MM.1S (cell line): Measurements from ENCODE around the gene CREM.

ENCODE experiments used
- DNase-seq: peaks from one replicate; pipeline ENCODE4 v3.0.0-alpha.2; 2015
- H2AFZ ChIP-seq: fragments of 300-600 bp; sonication (generic); 2 replicates; pipeline ENCODE4 v1.6.0; 2016; ENCODE audit warnings: antibody characterized with exemption, low read length
- H3F3A ChIP-seq: fragments of 300-600 bp; sonication (generic); 2 replicates; pipeline ENCODE4 v1.6.1; 2016; ENCODE audit warnings: mild to moderate bottlenecking, antibody characterized with exemption, low read length, moderate library complexity, mixed read lengths; ENCODE audit not compliant: insufficient read depth
- H3K27ac ChIP-seq: fragments of 300-600 bp; sonication (generic); 2 replicates; pipeline ENCODE4 v1.5.1; 2016; ENCODE audit warnings: mild to moderate bottlenecking, low read length
- H3K27me3 ChIP-seq: fragments of 300-600 bp; sonication (generic); replicated peaks from 2 replicates; pipeline ENCODE4 v1.6.0; 2016; ENCODE audit warnings: low read length; ENCODE audit not compliant: insufficient read depth
- H3K36me3 ChIP-seq: fragments of 300-600 bp; sonication (generic); replicated peaks from 2 replicates; pipeline ENCODE4 v1.6.1; 2016; ENCODE audit warnings: mild to moderate bottlenecking, low read length, mixed read lengths; ENCODE audit not compliant: insufficient read depth
- H3K4me1 ChIP-seq: fragments of 300-600 bp; sonication (generic); 2 replicates; pipeline ENCODE4 v1.6.1; 2016; ENCODE audit warnings: low read length, mixed read lengths
- H3K4me2 ChIP-seq: fragments of 300-600 bp; sonication (generic); 2 replicates; pipeline ENCODE4 v1.6.0; 2016; ENCODE audit warnings: low read depth, low read length
- H3K4me3 ChIP-seq: fragments of 300-600 bp; sonication (generic); 2 replicates; pipeline ENCODE4 v1.5.1; 2016; ENCODE audit warnings: low read length, mixed read lengths
- H3K79me2 ChIP-seq: fragments of 300-600 bp; sonication (generic); 2 replicates; pipeline ENCODE4 v1.6.1; 2016; ENCODE audit warnings: mixed run types, low read length, mixed read lengths
- H3K9ac ChIP-seq: fragments of 300-600 bp; sonication (generic); 2 replicates; pipeline ENCODE4 v1.6.1; 2016; ENCODE audit warnings: low read length, mixed read lengths
- H3K9me2 ChIP-seq: fragments of 300-600 bp; sonication (generic); replicated peaks from 2 replicates; pipeline ENCODE4 v1.6.1; 2016; ENCODE audit warnings: mild to moderate bottlenecking, low read length, mixed read lengths; ENCODE audit not compliant: insufficient read depth
- H3K9me3 ChIP-seq: fragments of 300-600 bp; sonication (generic); replicated peaks from 2 replicates; pipeline ENCODE4 v1.6.1; 2016; ENCODE audit warnings: mild to moderate bottlenecking, low read length, mixed read lengths; ENCODE audit not compliant: insufficient read depth
- H4K20me1 ChIP-seq: fragments of 300-600 bp; sonication (generic); 2 replicates; pipeline ENCODE4 v1.6.1; 2016; ENCODE audit warnings: mild to moderate bottlenecking, low read length, moderate library complexity, mixed read lengths; ENCODE audit not compliant: insufficient read depth
- EZH2 ChIP-seq: fragments of 300-600 bp; sonication (generic); optimal IDR thresholded peaks from 2 replicates; pipeline ENCODE3; 2017; ENCODE audit warnings: low read depth, mild to moderate bottlenecking, antibody characterized with exemption, low read length, mixed read lengths
- EZH2phosphoT487 ChIP-seq: fragments of 300-600 bp; sonication (generic); IDR thresholded peaks from 2 replicates; pipeline ENCODE4 v1.6.1; 2018; ENCODE audit warnings: antibody characterized with exemption, low read length
- TF ChIP-seq, protein P1 (sequence below): fragments of 300-600 bp; sonication (generic); IDR thresholded peaks from 2 replicates; pipeline ENCODE4 v1.5.1; 2016; ENCODE audit warnings: antibody characterized with exemption, low read length, mixed read lengths

Gene CREM

DNA sequence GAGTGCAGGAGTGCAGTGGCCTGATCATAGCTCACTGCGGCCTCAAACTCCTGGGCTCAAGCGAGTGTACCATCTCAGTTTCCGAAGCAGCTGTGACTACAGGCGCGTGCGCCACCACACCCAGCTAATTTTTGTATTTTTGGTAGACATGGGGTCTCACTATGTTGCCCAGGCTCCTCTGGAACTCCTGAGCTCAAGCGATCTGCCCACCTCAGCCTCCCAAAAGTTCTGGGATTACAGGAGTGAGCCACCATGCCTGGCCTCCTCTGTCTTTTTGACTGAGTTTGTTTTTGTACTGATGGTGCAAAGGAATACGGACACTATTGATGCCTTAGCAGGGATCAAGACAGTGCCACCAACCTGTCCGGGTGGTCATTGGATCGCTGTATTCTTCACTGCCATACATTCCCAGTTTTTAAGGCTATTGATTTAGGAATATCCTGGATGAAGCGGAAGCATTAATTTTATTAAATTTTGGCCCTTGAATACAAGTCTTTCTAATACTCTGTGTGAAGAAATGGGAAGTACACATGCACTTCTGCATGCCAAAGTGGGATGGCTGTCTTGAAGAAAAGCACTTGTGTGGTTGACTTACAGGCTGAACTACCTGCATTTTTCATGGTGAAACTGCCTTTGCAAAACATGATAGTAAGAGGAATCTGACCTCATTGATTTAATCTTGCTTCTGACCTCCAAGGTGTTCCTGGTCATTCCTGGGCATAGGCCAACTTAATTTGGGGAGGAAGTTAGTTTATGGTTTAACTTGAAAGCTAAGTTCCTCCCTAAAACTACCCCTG is 34.5 kb upstream of the CREM start:
- Histone ChIP-seq H3K9me3 (no peaks in the 10 kb centered on the region), H3K4me1 (peaks cover 26% of the 10 kb centered on the region), H2AFZ (0 out of 2 replicates have a peak overlapping the region, but pooled peaks have one; percentile 13), H3K9ac (no peak overlapping the region), H3K27me3 (no peaks in the 10 kb centered on the region), H3K9me2 (no peaks in the 10 kb centered on the region), H3K36me3 (no peaks in the 10 kb centered on the region), H3K4me2 (peak overlapping the region; percentile 6; the same call in 1 of the 2 replicates), H3F3A (0 out of 2 replicates have a peak, but pooled peaks cover 3% of the 10 kb centered on the region), H3K4me3 (no peak overlapping the region), H3K79me2 (peaks cover 31% of the 10 kb centered on the region), H4K20me1 (no peaks in the 10 kb centered on the region), H3K27ac (peak overlapping the region; percentile 61; the same call in 1 of the 2 replicates)
- no peak for DNase-seq
- TF ChIP-seq EZH2phosphoT487: no peak
- TF ChIP-seq, protein P1, sequence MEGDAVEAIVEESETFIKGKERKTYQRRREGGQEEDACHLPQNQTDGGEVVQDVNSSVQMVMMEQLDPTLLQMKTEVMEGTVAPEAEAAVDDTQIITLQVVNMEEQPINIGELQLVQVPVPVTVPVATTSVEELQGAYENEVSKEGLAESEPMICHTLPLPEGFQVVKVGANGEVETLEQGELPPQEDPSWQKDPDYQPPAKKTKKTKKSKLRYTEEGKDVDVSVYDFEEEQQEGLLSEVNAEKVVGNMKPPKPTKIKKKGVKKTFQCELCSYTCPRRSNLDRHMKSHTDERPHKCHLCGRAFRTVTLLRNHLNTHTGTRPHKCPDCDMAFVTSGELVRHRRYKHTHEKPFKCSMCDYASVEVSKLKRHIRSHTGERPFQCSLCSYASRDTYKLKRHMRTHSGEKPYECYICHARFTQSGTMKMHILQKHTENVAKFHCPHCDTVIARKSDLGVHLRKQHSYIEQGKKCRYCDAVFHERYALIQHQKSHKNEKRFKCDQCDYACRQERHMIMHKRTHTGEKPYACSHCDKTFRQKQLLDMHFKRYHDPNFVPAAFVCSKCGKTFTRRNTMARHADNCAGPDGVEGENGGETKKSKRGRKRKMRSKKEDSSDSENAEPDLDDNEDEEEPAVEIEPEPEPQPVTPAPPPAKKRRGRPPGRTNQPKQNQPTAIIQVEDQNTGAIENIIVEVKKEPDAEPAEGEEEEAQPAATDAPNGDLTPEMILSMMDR: no peak
- TF ChIP-seq EZH2: no peak

DNA sequence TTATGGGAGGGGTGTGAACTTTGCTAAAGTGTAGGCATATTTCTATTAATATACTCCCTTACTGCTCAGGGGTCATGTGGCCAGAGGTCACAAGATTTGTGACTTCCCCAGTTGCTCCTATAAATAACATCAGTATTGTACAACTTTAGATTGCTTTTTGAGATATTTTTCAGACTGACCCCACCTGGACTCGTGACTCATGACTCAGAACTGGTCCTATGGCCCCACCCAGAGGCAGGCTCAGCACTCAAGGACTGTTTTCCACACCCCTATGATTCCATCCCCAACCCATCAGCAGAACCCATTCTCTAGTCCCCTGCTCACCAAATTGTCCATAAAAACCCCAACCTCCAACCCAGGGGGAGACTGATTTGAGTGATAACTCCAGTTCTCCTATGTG is 33.8 kb upstream of the CREM start:
- Histone ChIP-seq H3K27me3 (no peaks in the 10 kb centered on the region), H3K36me3 (no peaks in the 10 kb centered on the region), H3K4me1 (peaks cover 26% of the 10 kb centered on the region), H3K4me3 (no peak overlapping the region), H4K20me1 (no peaks in the 10 kb centered on the region), H3F3A (0 out of 2 replicates have a peak, but pooled peaks cover 3% of the 10 kb centered on the region), H3K4me2 (peak overlapping the region; percentile 6; the same call in 1 of the 2 replicates), H3K79me2 (peaks cover 25% of the 10 kb centered on the region), H3K9me2 (no peaks in the 10 kb centered on the region), H2AFZ (0 out of 2 replicates have a peak overlapping the region, but pooled peaks have one; percentile 13), H3K27ac (peak overlapping the region; percentile 61; the same call in 1 of the 2 replicates), H3K9me3 (no peaks in the 10 kb centered on the region), H3K9ac (no peak overlapping the region)
- TF ChIP-seq EZH2phosphoT487: no peak
- TF ChIP-seq, protein P1: no peak
- TF ChIP-seq EZH2: no peak
- DNase-seq: peak; percentile 23

DNA sequence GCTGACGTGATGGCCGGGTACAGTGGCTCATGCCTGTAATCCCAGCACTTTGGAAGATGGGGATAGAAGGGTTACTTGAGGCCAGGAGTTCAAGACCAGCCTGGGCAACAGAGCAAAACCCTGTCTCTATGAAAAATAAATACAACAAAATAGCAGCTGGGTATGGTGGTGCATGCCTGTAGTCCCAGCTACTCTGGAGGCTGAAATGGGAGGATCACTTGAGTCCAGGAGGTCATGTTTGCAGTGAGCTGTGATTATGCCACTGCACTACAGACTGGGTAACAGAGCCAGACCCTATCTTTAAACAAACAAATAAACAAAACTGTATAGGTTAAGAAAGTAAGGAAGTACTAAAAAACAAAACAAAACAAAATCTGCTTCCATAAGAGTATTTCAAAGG is 30.3 kb upstream of the CREM start:
- no peaks in the 10 kb centered on the region for H3K79me2 ChIP-seq
- no peak for DNase-seq
- TF ChIP-seq EZH2 (no peak), EZH2phosphoT487 (no peak)
- TF ChIP-seq, protein P1: no peak
- no peak overlapping the region for H2AFZ ChIP-seq
- no peak overlapping the region for H3K27ac ChIP-seq
- no peaks in the 10 kb centered on the region for H4K20me1 ChIP-seq
- 0 out of 2 replicates have a peak, but pooled peaks cover 3% of the 10 kb centered on the region for H3F3A ChIP-seq
- no peak overlapping the region for H3K9ac ChIP-seq
- H3K9me2 ChIP-seq: no peaks in the 10 kb centered on the region
- no peak overlapping the region for H3K4me2 ChIP-seq
- H3K4me3 ChIP-seq: no peak overlapping the region
- no peaks in the 10 kb centered on the region for H3K36me3 ChIP-seq
- no peaks in the 10 kb centered on the region for H3K27me3 ChIP-seq
- no peaks in the 10 kb centered on the region for H3K9me3 ChIP-seq
- peaks cover 15% of the 10 kb centered on the region for H3K4me1 ChIP-seq
